Muscle of arm (tissue), 12 donors: ENCODE data around the gene IQCC. TPM values are rescaled to one million over a fixed set of nuclear protein-coding genes. Genes with fewer than 3 reads are reported as not detected.

Experiments
- DNase-seq: peaks from one replicate; pipeline ENCODE4 v3.0.0-alpha.2; 2013
- polyA plus RNA-seq, 12 donors: library from polyadenylated mRNA; unstranded; fragments of 120-200 nt; gene quantifications; one replicate each; pipeline ENCODE4 v1.2.1, GENCODE V29; 2013; ENCODE audit not compliant: insufficient read length in 12 of 12

IQCC gene
- polyA plus RNA-seq, 12 donors, result 2.4 to 4.9 (median 2.7) TPM; not detected in 2

GRCh38 chr1:32221980-32222755 is 16.7 kb downstream of the IQCC start, which contains the start of the genes EIF3I and TMEM234:
Gene EIF3I, plus strand, starts transcription at chr1:32222407. Its CDS starts 35 bp downstream, at chr1:32222442.
Gene TMEM234, minus strand, starts transcription at chr1:32222353. Its CDS starts 31 bp downstream, at chr1:32222322.
- peak; percentile 96 for DNase-seq

- no peak for DNase-seq
Measured at GRCh38 chr1:32223683-32224082, 18.2 kb downstream of the IQCC start.

- DNase-seq, result no peak
Measured at GRCh38 chr1:32224285-32224684, 18.8 kb downstream of the IQCC start.

GRCh38 chr1:32228771-32229170 is 23.3 kb downstream of the IQCC start:
- no peak for DNase-seq

GRCh38 chr1:32231843-32232432 is 26.5 kb downstream of the IQCC start:
- DNase-seq, result no peak

GRCh38 chr1:32232558-32233304 is 27.3 kb downstream of the IQCC start:
- DNase-seq, result no peak

- no peak for DNase-seq
Measured at GRCh38 chr1:32234792-32235191, 29.3 kb downstream of the IQCC start.

- no peak for DNase-seq
Measured at GRCh38 chr1:32239337-32239736, 33.9 kb downstream of the IQCC start.

GRCh38 chr1:32239790-32240139 is 34.3 kb downstream of the IQCC start:
- no peak for DNase-seq

GRCh38 chr1:32240140-32240951 is 34.9 kb downstream of the IQCC start:
- DNase-seq, result no peak

- DNase-seq, result peak; percentile 72
Measured at GRCh38 chr1:32241001-32241763, 35.7 kb downstream of the IQCC start.

GRCh38 chr1:32242341-32242851 is 36.9 kb downstream of the IQCC start:
- DNase-seq, result peak; percentile 75

GRCh38 chr1:32246888-32247273 is 41.4 kb downstream of the IQCC start, which contains the start of gene FAM167B:
Gene FAM167B, plus strand, starts transcription at chr1:32247222. Its CDS starts 200 bp downstream, at chr1:32247422.
- no peak for DNase-seq

- no peak for DNase-seq
Measured at GRCh38 chr1:32247452-32247851, 42.0 kb downstream of the IQCC start.

GRCh38 chr1:32247983-32248889 is 42.8 kb downstream of the IQCC start:
- DNase-seq, result no peak

GRCh38 chr1:32249831-32250525 is 44.5 kb downstream of the IQCC start:
- no peak for DNase-seq

GRCh38 chr1:32250893-32251716 is 45.6 kb downstream of the IQCC start, which contains the start of gene LCK:
Gene LCK, plus strand, starts transcription at chr1:32251265. Its CDS starts 23,065 bp downstream, at chr1:32274330.
- DNase-seq, result no peak
